HG02938 (cell line): ENCODE measurements around the gene KCP.

ENCODE experiments used
- ATAC-seq: cut with Tn5 transposase; IDR thresholded peaks from one replicate; pipeline ENCODE4 v1.9.1; 2021; ENCODE audit warnings: mild to moderate bottlenecking, moderate library complexity; ENCODE audit not compliant: unreplicated experiment

The KCP gene

DNA sequence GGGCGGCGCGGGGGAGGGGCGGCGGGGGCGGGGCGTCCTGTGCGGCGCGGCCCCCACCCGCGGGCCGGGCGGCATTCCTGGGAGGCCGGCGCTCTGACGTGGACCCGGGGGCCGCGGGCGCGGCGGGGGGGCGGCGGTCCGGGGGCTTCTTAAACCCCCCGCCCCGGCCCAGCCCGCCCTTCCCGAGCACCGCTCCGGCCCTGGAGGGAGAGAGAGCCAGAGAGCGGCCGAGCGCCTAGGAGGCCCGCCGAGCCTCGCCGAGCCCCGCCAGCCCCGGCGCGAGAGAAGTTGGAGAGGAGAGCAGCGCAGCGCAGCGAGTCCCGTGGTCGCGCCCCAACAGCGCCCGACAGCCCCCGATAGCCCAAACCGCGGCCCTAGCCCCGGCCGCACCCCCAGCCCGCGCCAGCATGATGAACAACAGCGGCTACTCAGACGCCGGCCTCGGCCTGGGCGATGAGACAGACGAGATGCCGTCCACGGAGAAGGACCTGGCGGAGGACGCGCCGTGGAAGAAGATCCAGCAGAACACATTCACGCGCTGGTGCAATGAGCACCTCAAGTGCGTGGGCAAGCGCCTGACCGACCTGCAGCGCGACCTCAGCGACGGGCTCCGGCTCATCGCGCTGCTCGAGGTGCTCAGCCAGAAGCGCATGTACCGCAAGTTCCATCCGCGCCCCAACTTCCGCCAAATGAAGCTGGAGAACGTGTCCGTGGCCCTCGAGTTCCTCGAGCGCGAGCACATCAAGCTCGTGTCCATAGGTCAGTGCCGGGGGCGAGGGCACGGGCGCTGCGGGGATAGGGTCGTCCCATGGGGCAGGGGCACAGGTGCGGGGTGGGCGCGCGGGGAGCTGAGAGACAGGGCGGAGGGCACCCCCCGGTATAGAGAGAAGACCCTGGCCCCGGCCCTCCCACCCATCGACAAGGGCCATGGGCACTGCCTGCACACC is 80.0 kb downstream of the KCP start, which contains the start of gene FLNC:
Gene FLNC (plus strand): TSS at position 176 of the 947 bp plus-strand sequence. CDS start 232 bp downstream, at position 408.
- ATAC-seq = no peak

- ATAC-seq = no peak
Observed at GRCh38 chr7:128829391-128830166, 80.9 kb downstream of the KCP start.

DNA sequence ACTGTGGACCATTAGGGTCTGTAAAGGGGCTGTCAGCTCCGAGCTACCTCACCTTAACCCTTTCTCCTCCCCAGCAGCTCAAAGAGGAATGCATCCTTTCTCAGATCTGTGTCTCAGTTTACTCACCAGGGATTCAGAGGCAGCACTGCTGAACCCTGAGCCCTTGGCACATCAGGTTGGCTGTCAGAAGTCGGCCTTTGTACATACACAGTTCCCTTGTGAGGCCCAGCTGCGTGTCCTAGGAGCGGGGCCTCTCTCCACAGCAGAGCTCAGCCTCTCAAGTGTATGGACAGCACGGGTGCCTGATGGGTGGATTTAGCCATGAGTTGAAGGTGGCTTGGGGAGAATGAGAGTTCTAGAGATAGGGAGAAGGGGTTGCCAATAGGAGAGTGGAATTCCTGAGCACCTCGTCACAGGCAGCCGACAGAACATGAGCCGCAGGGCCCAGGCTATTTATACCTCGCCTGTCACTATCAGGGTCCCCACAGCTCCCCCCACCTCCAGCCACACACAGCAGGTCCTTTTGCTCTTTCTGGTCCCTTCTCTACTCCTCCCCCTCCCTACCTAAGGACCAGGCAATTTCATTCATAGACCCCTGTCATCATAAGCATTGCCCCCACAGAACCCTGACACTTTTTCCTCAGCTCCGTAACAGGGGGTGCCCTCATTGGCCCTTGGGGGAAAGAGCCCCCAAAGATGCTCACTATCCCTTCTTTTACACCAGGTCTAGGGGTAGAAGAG is 82.4 kb downstream of the KCP start:
- no peak for ATAC-seq

DNA sequence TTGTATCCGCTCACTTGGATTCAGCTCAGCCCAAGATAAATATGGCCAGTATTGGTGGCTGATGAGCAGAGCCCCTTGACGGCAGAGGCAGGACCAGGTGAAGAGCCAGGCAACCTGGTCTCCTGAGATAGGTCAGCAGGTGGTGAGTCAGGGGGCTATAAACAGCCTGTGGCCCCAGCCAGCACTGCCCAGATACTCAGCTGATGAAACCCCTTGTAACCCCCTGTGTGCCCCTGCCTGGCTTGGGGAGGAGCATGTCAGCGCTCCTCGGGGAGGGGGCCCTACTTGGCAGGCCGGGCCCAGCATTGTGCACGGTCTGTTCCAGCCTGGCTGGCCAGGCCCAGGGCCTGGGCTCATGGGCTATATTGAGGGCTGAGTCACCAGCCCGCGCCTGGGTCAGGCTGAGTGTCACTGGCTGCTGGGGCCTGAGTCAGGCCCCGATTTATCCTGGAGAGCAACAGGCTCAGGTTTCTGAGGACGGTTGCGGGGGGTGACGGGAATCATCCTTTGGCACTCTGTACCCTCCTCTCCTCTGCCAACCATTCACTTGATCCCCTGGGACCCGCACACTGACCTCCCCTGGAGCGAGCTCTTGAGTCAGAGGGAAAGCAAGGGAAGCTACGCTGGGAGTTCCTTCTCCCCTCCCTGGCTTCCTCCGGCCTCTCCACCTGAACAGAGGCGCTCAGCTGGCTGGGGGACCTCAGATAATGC is 83.1 kb downstream of the KCP start:
- no peak for ATAC-seq

DNA sequence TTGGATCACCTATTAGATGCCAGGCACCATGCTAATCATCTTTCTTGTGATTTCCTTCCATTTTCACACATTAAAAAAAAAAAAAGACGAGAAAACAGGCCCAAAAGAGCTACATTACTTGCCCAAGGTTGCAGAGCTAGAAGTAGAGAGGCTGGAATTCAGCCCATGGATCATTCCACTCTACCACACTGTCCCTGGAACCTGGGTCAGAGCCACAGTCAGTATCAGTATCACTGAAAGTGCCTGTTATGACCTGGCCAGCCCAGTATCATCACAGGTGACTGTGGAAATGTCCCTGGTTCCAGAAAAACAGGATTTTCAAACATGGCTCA is 83.6 kb downstream of the KCP start:
- no peak for ATAC-seq
